A549 (cell line): ENCODE data around the gene JMJD8. TPM values are rescaled to one million over a fixed set of nuclear protein-coding genes. Genes with fewer than 3 reads are reported as not detected.

ENCODE experiments used
- ATAC-seq, 2 experiments: fragments of 200-7000 bp in 1 of 2; fragments of >200 bp in 1 of 2; cut with Nextera tagmentation in 1 of 2; cut with Tn5 transposase in 1 of 2; 3 replicates each; pipeline versions ENCODE4 v1.8.0 to v1.9.1; 2018 to 2020; ENCODE audit warnings: mild to moderate bottlenecking in 1 of 2, moderate library complexity in 1 of 2
- CTCF ChIA-PET: fragments of 300-600 bp; sonication (Branson Sonifier 250); formaldehyde crosslinking; extraction: SDS; loops from one replicate; lab custom pipeline; 2021; ENCODE audit warnings: antibody characterized with exemption, inconsistent platforms; lab: Yijun Ruan, JAX
- POLR2A ChIA-PET: fragments of 350-600 bp; formaldehyde crosslinking; extraction: SDS; loops from one replicate; lab custom pipeline; 2021; ENCODE audit warnings: antibody characterized with exemption, inconsistent platforms; lab: Yijun Ruan, JAX
- DNase-seq, 2 experiments: peaks; one replicate each; pipeline versions ENCODE4 v3.0.0 to v3.0.0-alpha.2; 2011 to 2016; ENCODE audit warnings: low read depth in 1 of 2, low spot score in 1 of 2
- FAIRE-seq: peaks from 2 replicates; lab custom pipeline; 2011; peaks lifted over from hg19 to GRCh38; lab: Jason Lieb, UNC
- H3K27ac ChIP-seq, 2 experiments: fragments of >200 bp; sonication (Bioruptor Twin); formaldehyde crosslinking; 3 replicates each; pipeline ENCODE4 v1.5.1; 2016 to 2017
- H3K4me1 ChIP-seq: fragments of >200 bp; sonication (Bioruptor Twin); formaldehyde crosslinking; 3 replicates; pipeline ENCODE4 v1.6.1; 2016
- H3K4me2 ChIP-seq: fragments of >200 bp; sonication (Bioruptor Twin); formaldehyde crosslinking; 3 replicates; pipeline ENCODE4 v1.6.1; 2016
- H3K4me3 ChIP-seq: fragments of >200 bp; sonication (Bioruptor Twin); formaldehyde crosslinking; 3 replicates; pipeline ENCODE4 v1.5.1; 2016
- H3K9me3 ChIP-seq: fragments of >200 bp; sonication (Bioruptor Twin); formaldehyde crosslinking; 3 replicates; pipeline ENCODE4 v1.6.1; 2016
- CHD2 ChIP-seq: fragments of 150-350 bp; IDR thresholded peaks from 2 replicates; pipeline ENCODE4 v1.6.1; 2014; ENCODE audit warnings: low read length; ENCODE audit not compliant: partially characterized antibody
- FOSB ChIP-seq: fragments of 250-450 bp; sonication (Bioruptor Pico); IDR thresholded peaks from 2 replicates; pipeline ENCODE4 v1.5.0; 2020; ENCODE audit warnings: mild to moderate bottlenecking, moderate library complexity
- FOSL2 ChIP-seq, 2 experiments: fragments of 450-650 bp in 1 of 2; fragments of >200 bp in 1 of 2; sonication (Bioruptor Twin) in 1 of 2; formaldehyde crosslinking; IDR thresholded peaks; 2 replicates each; pipeline versions ENCODE4 v1.5.0 to v1.6.1; 2016 to 2020; ENCODE audit warnings: mild to moderate bottlenecking in 1 of 2, moderate library complexity in 1 of 2
- FOXS1 ChIP-seq: fragments of 250-450 bp; sonication (Bioruptor Pico); IDR thresholded peaks from 2 replicates; pipeline ENCODE4 v1.5.0; 2020; ENCODE audit warnings: mild to moderate bottlenecking, moderate library complexity
- HEYL ChIP-seq: fragments of 250-450 bp; sonication (Bioruptor Pico); IDR thresholded peaks from 2 replicates; pipeline ENCODE4 v1.8.0; 2021; ENCODE audit warnings: mild to moderate bottlenecking, moderate library complexity
- HOXB5 ChIP-seq: fragments of 250-450 bp; sonication (Bioruptor Pico); IDR thresholded peaks from 2 replicates; pipeline ENCODE4 v1.5.0; 2020; ENCODE audit warnings: mild to moderate bottlenecking, moderate library complexity
- JUN ChIP-seq, 2 experiments: fragments of >200 bp; sonication (Bioruptor Twin); formaldehyde crosslinking; IDR thresholded peaks; 2 replicates in 1 of 2; 3 replicates in 1 of 2; pipeline ENCODE4 v1.6.1; 2016 to 2017
- MAFK ChIP-seq: fragments of 450-650 bp; IDR thresholded peaks from 2 replicates; pipeline ENCODE4 v1.6.1; 2014; ENCODE audit not compliant: partially characterized antibody
- NFE2L2 ChIP-seq: fragments of 150-350 bp; conservative IDR thresholded peaks from 2 replicates; pipeline ENCODE4 v1.6.1; 2014; ENCODE audit warnings: low read length
- NR3C1 ChIP-seq: fragments of >200 bp; sonication (Bioruptor Twin); formaldehyde crosslinking; IDR thresholded peaks from 3 replicates; pipeline ENCODE4 v1.6.1; 2017
- POLR2AphosphoS2 ChIP-seq: conservative IDR thresholded peaks from 2 replicates; pipeline ENCODE4 v1.6.1; 2012; ENCODE audit warnings: low read length, improper control_type of control experiment, inconsistent platforms
- RARB ChIP-seq: fragments of 250-450 bp; sonication (Bioruptor Pico); IDR thresholded peaks from 2 replicates; pipeline ENCODE4 v1.8.0; 2021; ENCODE audit warnings: mild to moderate bottlenecking, moderate library complexity
- RFX5 ChIP-seq: fragments of 450-650 bp; IDR thresholded peaks from 2 replicates; pipeline ENCODE4 v1.7.1; 2014; ENCODE audit warnings: antibody characterized with exemption, mild to moderate bottlenecking, moderate library complexity
- SMC3 ChIP-seq: fragments of >200 bp; sonication (Bioruptor Twin); formaldehyde crosslinking; IDR thresholded peaks from 3 replicates; pipeline ENCODE4 v1.6.1; 2018; ENCODE audit warnings: inconsistent platforms
- TP53 ChIP-seq: fragments of 250-450 bp; sonication (Bioruptor Pico); IDR thresholded peaks from 2 replicates; pipeline ENCODE4 v1.5.0; 2021; ENCODE audit warnings: mild to moderate bottlenecking, moderate library complexity
- ZFP36 ChIP-seq: fragments of 450-650 bp; IDR thresholded peaks from 2 replicates; pipeline ENCODE4 v1.6.1; 2014; ENCODE audit warnings: borderline replicate concordance; ENCODE audit not compliant: partially characterized antibody
- ZNF302 ChIP-seq: fragments of 250-450 bp; sonication (Bioruptor Pico); IDR thresholded peaks from 2 replicates; pipeline ENCODE4 v1.9.0; 2021; ENCODE audit warnings: inconsistent platforms, mild to moderate bottlenecking, moderate library complexity
- ZSCAN20 ChIP-seq: fragments of 250-450 bp; sonication (Bioruptor Pico); IDR thresholded peaks from 2 replicates; pipeline ENCODE4 v1.8.0; 2022; ENCODE audit warnings: mild to moderate bottlenecking, moderate library complexity
- WGBS: methylation state at CpG from one replicate; pipeline ENCODE4 v1.1.6; 2017; ENCODE audit errors: missing lambda C conversion rate; 5-methylcytosine and 5-hydroxymethylcytosine counted together
- polyA plus RNA-seq, 4 experiments: library from polyadenylated mRNA; depleted of rRNA in 3 of 4; stranded (reverse); fragments of >200 nt; fragmentation: RNase III in 1 of 4; extraction: RNeasy Plus Mini Kit Qiagen cat#74134 plus additional on column Dnase treatment in 1 of 4; gene quantifications; 2 replicates in 3 of 4; 3 replicates in 1 of 4; pipeline ENCODE4 v1.2.3, GENCODE V29; 2011 to 2017
- TF ChIP-seq, protein P1 (sequence below): IDR thresholded peaks from 2 replicates; pipeline ENCODE4 v1.6.1; 2012; ENCODE audit warnings: low read depth, borderline replicate concordance
- TF ChIP-seq, protein P2 (sequence below): IDR thresholded peaks from 2 replicates; pipeline ENCODE4 v1.6.1; 2012
- TF ChIP-seq, protein P3 (sequence below): fragments of >200 bp; sonication (Bioruptor Twin); formaldehyde crosslinking; IDR thresholded peaks from 3 replicates; pipeline ENCODE4 v1.6.1; 2016
- TF ChIP-seq, protein P4 (sequence below): fragments of >200 bp; sonication (Bioruptor Twin); formaldehyde crosslinking; IDR thresholded peaks from 3 replicates; pipeline ENCODE4 v1.5.1; 2016

The JMJD8 gene
- polyA plus RNA-seq, 2 of the 4 experiments (the other 2 are of a cell fraction): 37.5 to 72.6 TPM

DNA sequence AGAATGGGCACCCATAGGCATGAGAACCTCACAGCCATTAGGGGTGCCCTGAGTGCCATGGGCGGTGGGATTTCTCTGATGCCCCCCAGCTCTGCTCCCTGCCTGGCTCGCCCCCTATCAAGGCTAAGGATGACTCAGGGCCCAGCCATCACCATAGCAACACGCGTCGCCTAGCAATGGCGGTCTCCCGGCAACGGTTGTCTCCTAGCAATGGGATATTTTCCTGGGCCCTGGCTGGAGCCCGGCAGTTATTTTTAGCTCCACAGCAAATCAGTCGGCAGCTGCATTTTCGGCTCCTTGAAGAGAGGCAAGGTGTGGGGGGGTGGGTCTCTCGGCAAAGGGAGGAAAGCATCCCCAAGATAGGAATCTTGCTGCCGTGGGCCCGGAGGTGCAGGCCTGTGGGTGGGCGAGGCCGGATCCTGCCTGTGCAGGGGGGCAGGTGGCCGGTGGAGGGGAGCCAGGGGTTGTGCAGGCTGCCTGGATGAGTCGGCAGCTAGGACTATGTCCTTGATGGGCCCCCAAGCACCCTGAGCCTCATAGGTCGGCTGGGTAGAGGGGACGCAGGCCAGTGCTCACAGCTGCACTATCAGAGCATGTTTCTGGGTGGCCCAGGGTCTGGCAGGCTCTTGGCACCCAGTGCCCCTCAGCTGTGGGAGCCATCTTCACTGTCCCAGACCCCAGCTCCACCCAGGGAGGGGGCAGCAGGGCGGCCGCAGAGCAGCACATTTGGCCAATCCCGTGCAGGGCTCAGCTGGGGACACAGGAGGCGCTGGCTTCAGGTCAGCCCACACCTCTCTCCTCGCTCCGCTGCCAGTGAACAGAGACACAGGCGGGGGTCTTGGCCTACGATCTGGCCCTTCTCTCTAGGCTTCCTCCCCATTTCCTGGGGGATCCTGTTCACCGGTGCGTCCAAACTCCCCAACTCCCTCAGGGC is 25.7 kb upstream of the JMJD8 start:
- H3K27ac ChIP-seq: peak overlapping the region; percentile 25 to 99; a peak in 5 of 6 replicates
- POLR2A ChIA-PET: interaction anchor here (0.6 to 1.5 kb wide), 4 partner anchors 10 to 1312 kb away, joined by 3 to 7 read pairs (median 4); partner anchors contain the start of gene WDR24
- peak; percentile 2 to 7; a peak in 4 of 6 replicates for ATAC-seq

DNA sequence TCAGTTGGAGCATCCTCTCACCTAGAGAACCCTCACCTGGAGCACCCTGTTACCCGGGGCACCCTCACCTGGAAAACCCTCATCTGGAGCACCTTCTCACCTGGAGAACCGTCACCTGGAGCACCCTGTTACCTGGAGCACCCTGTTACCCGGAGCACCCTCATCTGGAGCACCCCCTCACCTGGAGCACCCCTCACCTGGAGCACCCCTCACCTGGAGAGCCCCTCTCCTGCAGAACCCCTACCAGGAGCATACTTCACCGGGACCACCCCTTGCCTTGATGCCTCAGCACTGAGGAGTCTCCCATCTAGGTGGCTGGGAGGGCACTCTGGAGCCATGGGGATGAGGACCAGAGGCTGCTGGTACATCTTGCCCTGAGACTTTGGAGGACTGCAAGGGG is 24.8 kb upstream of the JMJD8 start:
- H3K4me1 ChIP-seq: peaks cover 65% of the 10 kb centered on the region
- no peak for FAIRE-seq
- H3K4me2 ChIP-seq: no peak overlapping the region
- ChIA-PET POLR2A (interaction anchor here (1.5 to 2.0 kb wide), 2 partner anchors 11 to 13 kb away, joined by 5 to 7 read pairs; no protein-coding TSS in a partner anchor), CTCF (interaction anchor here (0.9 to 25.1 kb wide), 6 partner anchors 11 to 347 kb away, joined by 3 to 656 read pairs (median 8); partner anchors contain the start of genes ANTKMT, CCDC78, CHTF18 and CIAO3)
- H3K27ac ChIP-seq: no peak overlapping the region
- DNase-seq: no peak
- no peak overlapping the region for H3K4me3 ChIP-seq
- H3K9me3 ChIP-seq: no peaks in the 10 kb centered on the region
- 57% methylated on average over 3 of the region's 4 CpGs for whole genome bisulfite sequencing
- TF ChIP-seq JUN (IDR thresholded peaks at IDR 0.05) (no peak), TP53 (no peak)
- TF ChIP-seq, protein P1, sequence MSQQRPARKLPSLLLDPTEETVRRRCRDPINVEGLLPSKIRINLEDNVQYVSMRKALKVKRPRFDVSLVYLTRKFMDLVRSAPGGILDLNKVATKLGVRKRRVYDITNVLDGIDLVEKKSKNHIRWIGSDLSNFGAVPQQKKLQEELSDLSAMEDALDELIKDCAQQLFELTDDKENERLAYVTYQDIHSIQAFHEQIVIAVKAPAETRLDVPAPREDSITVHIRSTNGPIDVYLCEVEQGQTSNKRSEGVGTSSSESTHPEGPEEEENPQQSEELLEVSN: no peak
- TF ChIP-seq, protein P2, sequence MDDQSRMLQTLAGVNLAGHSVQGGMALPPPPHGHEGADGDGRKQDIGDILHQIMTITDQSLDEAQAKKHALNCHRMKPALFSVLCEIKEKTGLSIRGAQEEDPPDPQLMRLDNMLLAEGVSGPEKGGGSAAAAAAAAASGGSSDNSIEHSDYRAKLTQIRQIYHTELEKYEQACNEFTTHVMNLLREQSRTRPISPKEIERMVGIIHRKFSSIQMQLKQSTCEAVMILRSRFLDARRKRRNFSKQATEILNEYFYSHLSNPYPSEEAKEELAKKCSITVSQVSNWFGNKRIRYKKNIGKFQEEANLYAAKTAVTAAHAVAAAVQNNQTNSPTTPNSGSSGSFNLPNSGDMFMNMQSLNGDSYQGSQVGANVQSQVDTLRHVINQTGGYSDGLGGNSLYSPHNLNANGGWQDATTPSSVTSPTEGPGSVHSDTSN: no peak
- no peak for ATAC-seq

More for the DNA sequence above, 25.7 kb upstream of the JMJD8 start:
- H3K4me3 ChIP-seq: no peak overlapping the region
- TF ChIP-seq HEYL (no peak), RFX5 (peak; percentile 78), FOSL2 (IDR thresholded peaks at IDR 0.05) (no peak), FOSL2 (CRISPR knock-in tag; IDR thresholded peaks at IDR 0.05) (peak; percentile 69)
- H3K9me3 ChIP-seq: no peaks in the 10 kb centered on the region
- peaks cover 71% of the 10 kb centered on the region for H3K4me1 ChIP-seq
- 45% methylated on average over 26 of the region's 30 CpGs for WGBS
- FAIRE-seq (no peak), DNase-seq (peak in 1 of 2 experiments; percentile 83)
- CTCF ChIA-PET: interaction anchor here (0.8 to 25.1 kb wide), 13 partner anchors 8 to 391 kb away, joined by 3 to 656 read pairs (median 8); partner anchors contain the start of genes ANTKMT, CCDC78, CHTF18 and CIAO3
- H3K4me2 ChIP-seq: peak overlapping the region; percentile 40; the same call in 2 of the 3 replicates

DNA sequence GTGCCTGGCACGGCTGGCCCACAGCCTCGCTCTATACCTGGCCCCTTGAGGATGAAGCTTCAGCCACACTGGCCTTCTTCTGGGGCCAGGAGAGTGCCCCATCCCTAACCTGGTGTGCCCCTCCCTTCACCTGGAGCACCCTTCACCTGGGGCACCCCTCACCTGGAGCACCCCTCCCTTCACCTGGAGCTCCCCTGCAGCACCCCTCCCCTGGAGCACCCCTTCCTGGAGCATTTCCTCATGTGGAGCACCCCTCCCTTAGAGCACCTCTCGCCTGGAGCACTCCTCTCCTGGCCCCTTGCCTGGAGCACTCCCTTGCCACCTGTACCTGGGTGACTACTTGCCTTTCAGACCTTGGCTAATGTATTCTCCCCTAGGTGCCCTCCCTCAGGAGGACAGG is 23.9 kb upstream of the JMJD8 start:
- no peak for DNase-seq
- H3K9me3 ChIP-seq: no peaks in the 10 kb centered on the region
- H3K27ac ChIP-seq: no peak overlapping the region; a peak in 1 of 6 replicates
- H3K4me1 ChIP-seq: peaks cover 56% of the 10 kb centered on the region
- H3K4me2 ChIP-seq: no peak overlapping the region
- FAIRE-seq: no peak
- ChIA-PET POLR2A (interaction anchor here (2.0 kb wide), 1 partner anchor 12 kb away, joined by 5 read pairs; no protein-coding TSS in a partner anchor), CTCF (interaction anchor here (0.8 to 25.1 kb wide), 6 partner anchors 8 to 78 kb away, joined by 3 to 656 read pairs (median 10); partner anchors contain the start of genes ANTKMT, CCDC78, CHTF18 and CIAO3)
- ATAC-seq: no peak
- H3K4me3 ChIP-seq: no peak overlapping the region
- TF ChIP-seq ZSCAN20 (CRISPR knock-in tag) (no peak), SMC3 (no peak), HOXB5 (no peak), RARB (no peak), FOSB (CRISPR knock-in tag) (no peak), MAFK (no peak), ZFP36 (no peak), FOXS1 (no peak), JUN (IDR thresholded peaks at IDR 0.05) (no peak), CHD2 (no peak), HEYL (no peak), NR3C1 (no peak), POLR2AphosphoS2 (no peak), ZNF302 (CRISPR knock-in tag) (no peak), NFE2L2 (no peak), FOSL2 (IDR thresholded peaks at IDR 0.05) (no peak), FOSL2 (CRISPR knock-in tag; IDR thresholded peaks at IDR 0.05) (no peak)
- TF ChIP-seq, protein P2: no peak
- TF ChIP-seq, protein P3, sequence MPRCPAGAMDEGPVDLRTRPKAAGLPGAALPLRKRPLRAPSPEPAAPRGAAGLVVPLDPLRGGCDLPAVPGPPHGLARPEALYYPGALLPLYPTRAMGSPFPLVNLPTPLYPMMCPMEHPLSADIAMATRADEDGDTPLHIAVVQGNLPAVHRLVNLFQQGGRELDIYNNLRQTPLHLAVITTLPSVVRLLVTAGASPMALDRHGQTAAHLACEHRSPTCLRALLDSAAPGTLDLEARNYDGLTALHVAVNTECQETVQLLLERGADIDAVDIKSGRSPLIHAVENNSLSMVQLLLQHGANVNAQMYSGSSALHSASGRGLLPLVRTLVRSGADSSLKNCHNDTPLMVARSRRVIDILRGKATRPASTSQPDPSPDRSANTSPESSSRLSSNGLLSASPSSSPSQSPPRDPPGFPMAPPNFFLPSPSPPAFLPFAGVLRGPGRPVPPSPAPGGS: no peak
- TF ChIP-seq, protein P4, sequence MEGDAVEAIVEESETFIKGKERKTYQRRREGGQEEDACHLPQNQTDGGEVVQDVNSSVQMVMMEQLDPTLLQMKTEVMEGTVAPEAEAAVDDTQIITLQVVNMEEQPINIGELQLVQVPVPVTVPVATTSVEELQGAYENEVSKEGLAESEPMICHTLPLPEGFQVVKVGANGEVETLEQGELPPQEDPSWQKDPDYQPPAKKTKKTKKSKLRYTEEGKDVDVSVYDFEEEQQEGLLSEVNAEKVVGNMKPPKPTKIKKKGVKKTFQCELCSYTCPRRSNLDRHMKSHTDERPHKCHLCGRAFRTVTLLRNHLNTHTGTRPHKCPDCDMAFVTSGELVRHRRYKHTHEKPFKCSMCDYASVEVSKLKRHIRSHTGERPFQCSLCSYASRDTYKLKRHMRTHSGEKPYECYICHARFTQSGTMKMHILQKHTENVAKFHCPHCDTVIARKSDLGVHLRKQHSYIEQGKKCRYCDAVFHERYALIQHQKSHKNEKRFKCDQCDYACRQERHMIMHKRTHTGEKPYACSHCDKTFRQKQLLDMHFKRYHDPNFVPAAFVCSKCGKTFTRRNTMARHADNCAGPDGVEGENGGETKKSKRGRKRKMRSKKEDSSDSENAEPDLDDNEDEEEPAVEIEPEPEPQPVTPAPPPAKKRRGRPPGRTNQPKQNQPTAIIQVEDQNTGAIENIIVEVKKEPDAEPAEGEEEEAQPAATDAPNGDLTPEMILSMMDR: no peak
- 48% methylated on average over 3 of the region's 3 CpGs for WGBS
